Stimulated activated CD4-positive, alpha-beta T cell treated with anti-CD3 and anti-CD28 coated beads, Interleukin-4, amount 100 ng/mL, for 48 hours (primary cell): ENCODE measurements around the gene F12.

Source experiments
- DNase-seq, 2 donors: peaks; one replicate each; pipeline ENCODE4 v3.0.0-alpha.2; 2020; ENCODE audit warnings: low read depth in 2 of 2

The F12 gene

DNA sequence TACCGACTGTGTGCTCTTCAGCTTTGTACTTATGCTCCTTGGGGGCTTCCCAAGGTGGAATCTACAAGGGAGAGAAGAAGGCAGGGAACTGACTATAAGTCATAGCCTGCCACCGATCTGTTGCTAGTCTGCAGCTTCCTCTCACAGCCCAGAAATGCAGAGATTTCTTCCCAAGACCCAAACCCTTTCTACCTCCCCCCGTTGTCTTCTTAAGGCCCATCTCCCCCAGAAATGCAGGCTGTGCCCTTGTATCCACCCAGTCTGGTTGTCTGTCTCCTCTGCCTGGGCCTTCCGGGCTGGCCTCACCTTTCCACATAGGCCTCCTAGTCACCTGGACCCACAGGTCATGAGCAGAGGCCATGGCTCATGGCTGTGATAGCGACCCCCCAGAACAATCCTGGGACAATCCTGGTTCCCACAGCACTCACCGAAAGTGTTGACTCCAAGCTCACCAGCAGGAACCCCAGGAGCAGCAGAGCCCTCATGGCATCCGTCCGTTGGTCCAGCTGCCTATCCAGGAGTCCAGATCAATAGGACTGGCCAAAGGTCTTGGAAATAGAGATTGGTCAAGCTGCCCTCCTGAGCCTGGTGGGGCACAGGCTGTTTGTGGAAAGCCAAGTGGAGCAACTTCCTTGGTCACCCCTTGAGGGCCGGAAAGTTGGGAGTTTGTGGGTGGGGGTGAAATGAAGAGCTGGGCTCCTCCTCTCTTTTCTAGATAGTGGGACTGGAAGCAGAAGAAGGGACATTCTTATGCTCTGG lies at the start of gene F12:
F12 (minus strand) TSS at position 522 of the 759 bp plus-strand sequence; CDS start at position 485, 37 bp downstream.
- DNase-seq, result no peak

DNA sequence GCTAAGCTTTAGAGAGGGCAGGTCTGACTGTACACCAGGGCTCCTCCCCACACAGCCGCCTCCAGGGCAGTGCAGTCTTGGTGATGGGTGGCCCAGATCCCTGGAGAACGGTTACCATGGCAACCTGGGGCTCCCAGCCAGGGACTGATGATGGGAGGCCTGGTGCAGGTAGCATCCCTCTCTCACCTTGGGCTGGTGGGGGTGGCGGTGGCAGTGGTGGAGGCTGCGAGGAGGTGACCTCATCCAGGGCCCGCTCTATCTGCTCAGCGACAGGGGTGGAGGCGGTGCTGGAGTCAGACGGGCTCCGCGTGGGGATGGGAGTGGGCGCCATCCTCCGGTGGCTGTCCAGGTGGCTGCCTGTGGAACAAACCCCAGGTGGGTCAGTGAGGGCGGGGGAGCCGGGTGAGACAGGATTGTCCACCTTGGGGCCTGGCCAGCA lies 49.6 kb upstream of the F12 start:
- no peak for DNase-seq

DNA sequence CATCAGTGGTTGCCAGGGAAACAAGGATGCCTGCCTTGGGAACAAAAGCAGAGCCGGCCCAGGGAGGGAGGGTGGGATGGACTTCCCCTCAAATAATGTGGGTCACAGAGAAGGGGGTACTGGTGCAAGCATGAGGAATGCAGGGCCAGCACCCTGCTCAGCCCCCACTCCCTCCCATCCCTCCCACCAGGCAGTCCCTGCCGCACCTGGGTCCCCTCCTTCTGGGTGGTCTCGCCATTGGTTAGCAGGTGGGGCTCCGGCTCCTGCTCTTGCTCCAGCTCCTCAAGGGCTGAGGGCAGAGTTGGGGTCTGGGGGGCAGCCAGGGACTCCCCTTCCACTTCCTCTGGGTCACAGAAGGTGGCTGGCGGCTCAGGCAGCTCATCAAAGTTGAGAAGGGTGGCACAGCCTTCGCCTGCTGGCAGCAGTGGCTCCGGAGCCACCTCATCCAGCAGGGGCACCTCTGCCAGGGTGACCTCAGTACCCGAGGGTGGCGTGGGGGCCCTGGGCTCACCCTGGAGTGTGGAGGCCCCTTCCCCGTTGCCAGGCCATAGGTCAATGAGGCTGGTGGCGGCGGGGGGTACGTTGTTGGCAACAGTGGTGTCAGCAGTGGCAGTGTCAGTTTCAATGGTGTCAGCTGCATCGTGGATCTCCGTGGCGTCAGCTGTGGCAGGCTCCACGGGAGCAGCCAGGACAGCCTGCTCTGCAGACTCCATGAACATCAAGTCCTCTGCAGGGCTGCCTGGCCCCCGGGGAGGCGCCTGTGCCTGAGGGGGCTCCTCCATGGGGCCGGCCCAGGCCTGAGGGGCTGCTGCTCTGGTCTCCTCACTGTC lies 48.7 kb upstream of the F12 start:
- no peak for DNase-seq

DNA sequence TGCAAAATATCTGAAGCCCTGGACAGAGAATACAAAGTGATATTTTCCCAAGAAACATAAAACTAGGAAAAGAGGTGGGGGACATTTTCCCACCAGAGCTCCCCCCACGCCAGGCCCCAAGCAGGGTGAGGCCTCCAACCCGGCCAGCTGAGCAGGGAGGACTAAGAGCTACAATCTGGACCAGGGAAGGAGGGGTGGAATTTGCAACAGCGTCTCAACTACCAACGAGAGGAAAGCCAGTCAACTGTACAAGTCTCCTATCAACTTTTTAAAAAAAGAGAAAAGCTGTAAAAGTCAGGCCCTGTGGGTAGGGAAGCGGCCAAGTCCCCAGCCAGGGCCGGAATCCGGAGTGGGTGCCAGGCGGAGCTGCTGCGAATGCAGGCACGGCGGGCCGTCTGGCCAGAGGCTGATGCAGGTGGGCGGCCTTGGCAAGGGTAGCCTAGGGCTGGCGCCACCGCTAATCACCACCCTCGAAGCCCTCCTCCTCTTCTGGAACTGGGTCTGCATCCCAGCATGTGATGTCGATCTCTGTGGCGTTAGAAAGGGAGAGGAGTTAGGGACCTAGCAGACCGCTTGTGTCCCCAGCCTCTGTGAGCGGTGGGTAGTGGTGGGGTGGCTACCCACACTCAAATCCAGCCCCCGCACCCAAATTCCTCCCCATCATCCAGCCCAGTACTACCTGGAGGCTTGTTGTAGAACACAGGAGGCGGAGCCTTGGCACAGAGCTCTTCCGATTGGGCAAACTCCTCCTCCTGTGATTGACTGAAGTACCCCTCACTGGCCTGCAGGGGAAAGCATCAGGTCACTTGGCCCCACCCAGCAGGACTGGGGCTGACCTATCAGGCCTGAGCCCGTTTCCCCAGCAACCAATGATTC lies 47.9 kb upstream of the F12 start:
- DNase-seq, result peak in 1 of 2 donors; percentile 61

DNA sequence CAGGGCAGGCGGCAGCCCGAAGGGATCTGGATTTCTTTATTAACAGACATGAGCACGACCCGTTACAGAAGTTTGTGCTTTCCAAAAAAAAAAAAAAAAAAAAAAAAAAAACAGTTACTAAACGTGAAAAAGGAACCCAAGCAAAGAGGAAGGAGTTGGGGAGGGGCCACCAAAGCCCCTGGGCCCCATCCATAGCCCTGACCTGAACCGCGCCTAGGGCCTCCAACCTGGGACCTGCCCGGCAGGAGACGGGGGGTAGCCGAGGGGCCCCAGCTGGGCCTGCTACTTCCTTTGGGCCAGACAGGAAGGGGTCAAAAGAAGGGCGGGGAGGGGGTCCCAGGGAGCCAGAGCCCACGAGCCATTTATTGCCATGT lies 47.2 kb upstream of the F12 start:
- DNase-seq, result no peak

DNA sequence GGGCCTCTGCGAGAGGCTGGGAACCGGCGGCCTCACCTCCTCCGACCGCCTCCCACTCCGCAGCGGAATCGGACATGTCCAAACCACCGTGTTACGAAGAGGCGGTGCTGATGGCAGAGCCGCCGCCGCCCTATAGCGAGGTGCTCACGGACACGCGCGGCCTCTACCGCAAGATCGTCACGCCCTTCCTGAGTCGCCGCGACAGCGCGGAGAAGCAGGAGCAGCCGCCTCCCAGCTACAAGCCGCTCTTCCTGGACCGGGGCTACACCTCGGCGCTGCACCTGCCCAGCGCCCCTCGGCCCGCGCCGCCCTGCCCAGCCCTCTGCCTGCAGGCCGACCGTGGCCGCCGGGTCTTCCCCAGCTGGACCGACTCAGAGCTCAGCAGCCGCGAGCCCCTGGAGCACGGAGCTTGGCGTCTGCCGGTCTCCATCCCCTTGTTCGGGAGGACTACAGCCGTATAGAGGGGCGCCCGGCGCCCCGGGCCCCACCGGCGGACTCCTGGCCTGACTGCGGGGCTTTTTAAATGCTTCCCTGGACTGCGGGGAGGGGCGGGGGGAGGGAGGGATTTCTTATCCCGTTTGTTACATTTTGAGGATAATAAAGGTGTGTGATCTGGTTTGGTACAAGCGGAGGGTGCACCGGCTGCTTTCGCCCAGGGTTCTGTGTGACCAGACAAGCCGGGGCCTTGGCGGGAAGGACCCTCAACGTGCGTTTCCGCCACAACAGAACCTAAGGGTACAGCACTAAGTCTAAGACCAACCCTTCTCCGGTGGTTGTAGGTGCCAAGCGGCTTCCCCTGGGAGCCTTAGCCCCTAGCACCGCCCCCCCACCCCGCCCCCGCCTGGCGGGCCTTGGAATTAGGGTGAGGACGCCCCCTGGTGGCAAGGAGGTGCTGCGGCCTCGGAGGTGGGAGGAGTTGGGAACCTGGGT lies 46.6 kb upstream of the F12 start:
- DNase-seq, result peak; percentile 96 to 99

DNA sequence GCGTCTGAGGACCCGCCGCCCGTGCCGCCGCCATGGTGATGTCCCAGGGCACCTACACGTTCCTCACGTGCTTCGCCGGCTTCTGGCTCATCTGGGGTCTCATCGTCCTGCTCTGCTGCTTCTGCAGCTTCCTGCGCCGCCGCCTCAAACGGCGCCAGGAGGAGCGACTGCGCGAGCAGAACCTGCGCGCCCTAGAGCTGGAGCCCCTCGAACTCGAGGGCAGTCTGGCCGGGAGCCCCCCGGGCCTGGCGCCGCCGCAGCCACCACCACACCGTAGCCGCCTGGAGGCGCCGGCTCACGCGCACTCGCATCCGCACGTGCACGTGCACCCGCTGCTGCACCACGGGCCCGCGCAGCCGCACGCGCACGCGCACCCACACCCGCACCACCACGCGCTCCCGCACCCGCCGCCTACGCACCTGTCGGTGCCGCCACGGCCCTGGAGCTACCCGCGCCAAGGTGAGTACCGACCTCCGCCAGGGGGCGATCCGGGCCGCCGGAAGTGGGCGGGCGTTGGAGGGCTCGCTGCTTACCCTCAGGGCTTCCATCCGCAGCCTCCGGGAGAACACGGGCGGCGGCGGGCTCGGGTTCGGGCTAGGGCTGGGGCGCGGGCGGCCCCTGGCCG lies 45.8 kb upstream of the F12 start:
- peak; percentile 87 to 91 for DNase-seq

DNA sequence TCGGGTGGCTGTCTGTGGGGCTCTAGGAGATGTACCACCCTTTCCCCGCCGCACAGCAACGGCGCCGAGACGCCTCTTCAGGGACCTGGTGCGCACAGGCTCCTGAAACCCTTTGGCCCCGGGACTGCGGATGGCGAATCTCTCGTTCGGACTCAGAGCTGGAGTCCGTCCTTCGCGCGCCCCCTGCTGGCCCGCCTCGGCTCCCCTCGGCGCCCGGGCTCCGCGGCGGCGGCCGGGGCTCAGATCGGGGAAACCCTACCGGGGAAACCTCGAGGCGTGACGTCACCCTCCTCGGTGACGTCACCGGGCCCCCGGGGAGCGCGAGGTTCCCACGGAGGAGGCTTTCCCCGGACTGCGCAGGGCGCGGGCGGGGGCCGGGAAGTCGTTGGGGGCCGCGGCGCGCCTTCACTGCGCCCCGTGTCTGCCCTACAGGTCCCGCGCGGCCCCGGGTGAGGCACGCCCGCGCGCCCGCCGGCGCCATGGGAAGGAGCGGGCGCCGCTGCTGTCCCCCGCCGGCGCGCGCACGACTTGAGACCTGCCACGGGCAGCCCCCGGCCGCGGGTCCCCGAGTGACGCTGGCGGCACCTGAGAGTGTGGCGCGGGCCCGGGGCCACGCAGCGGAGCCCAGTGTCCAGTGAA lies 45.2 kb upstream of the F12 start:
- DNase-seq, result peak; percentile 90 to 95

DNA sequence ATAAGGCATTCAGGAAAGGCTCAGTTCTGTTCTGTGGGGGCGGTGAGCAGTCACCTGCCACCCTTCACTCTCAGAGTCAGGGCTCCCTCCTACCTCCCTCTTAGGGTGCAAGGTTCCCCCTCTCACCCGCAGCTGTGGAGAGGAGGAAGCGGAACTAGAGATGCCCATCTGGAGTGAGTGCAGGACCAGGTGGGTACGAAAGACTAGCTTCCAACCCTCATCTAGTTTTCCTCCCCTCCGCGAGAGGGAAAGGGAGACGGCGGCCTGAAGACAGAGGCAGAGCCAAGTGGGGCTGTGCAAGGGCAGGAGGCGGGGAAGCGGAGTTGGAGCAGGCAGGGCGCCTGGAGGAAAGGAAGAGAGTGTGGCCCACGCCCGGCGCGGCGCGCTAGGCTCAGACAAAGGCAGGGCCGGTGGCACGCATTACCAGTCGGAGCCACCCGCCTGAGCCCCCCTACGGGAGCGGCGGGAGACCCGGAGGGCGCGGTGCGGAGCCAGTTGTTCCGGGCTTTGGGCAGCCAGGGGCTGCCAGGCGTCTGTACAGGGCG lies 44.6 kb upstream of the F12 start:
- DNase-seq, result no peak

DNA sequence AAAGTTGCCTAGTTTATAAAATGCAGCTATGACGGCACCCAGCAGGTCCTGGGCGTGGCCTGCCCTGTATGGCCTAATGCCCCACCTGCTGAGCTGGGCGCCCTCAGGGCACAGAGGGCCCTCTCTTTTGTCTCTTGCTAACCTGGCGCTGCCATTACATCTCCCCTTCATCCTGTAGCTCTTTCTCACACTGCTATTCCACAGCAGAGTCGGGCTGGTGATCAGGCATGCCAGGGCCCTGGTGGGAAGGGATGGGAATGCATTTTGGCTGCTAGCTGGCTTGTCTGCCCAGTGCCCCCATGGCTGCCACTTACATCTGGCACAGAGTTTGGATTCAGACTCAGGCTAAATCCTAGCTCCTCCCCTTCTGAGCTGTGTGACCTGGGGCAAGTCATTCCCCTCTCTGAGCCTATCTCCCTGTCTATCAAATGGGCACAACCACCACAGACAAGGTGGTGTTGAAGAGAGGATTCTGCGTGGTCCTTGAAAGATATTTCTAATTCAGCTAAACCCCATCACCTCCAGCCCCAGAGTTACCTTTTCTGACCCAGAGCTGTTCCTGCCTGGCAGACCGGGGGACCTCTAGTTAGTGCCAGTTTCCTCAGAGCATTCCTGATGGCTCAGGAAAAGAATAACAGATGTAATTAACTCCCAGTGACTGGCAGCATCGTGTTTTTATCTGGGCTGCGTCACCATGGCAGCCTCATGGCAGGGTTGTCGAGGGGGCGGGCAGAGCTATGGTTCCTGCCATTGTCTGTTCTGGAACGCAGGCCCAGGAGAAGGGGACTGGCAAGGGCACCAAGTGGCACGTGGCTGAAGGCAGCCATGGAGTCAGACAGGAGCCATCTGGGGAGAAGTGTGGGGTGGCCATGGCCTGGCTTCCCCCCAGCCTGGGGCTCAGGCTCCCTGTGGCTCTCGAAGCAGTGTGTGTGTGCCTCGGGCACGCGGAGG lies 43.6 kb upstream of the F12 start:
- DNase-seq, result no peak

DNA sequence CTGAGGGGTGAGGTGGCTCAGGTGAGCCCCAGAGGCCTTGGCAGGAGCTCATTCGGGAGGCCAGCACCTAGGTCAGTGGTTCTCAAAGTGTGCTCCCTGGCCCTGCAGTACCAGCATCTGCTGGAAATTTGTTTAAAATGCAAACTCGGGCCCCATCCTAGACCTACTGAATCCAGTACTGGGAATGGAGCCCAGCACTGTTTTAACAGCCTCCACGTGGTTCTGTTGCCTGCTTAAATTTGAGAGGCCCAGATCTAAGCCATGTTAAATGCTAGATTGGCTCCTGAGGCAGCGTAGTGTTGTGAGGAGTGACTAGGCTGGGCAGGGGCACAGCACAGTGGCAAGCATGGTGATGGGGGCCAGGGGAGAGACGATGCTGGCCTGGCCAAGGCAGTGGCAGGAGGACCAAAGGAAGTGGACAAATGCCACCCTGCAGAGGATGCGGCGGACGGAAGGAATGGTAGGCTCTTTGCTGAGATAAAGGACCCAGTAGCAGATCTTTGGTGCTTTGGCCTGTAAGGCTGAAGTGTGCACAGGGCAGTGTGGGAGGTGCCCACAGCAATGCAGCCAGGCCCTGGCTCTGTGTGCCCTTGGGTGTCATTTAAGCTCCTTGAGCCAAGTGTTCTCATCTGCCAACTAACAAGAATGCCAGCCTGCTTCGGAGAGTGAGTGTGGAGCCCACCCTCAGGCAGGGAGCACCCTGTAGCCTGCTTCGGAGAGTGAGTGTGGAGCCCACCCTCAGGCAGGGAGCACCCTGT lies 41.5 kb upstream of the F12 start:
- DNase-seq, result no peak

DNA sequence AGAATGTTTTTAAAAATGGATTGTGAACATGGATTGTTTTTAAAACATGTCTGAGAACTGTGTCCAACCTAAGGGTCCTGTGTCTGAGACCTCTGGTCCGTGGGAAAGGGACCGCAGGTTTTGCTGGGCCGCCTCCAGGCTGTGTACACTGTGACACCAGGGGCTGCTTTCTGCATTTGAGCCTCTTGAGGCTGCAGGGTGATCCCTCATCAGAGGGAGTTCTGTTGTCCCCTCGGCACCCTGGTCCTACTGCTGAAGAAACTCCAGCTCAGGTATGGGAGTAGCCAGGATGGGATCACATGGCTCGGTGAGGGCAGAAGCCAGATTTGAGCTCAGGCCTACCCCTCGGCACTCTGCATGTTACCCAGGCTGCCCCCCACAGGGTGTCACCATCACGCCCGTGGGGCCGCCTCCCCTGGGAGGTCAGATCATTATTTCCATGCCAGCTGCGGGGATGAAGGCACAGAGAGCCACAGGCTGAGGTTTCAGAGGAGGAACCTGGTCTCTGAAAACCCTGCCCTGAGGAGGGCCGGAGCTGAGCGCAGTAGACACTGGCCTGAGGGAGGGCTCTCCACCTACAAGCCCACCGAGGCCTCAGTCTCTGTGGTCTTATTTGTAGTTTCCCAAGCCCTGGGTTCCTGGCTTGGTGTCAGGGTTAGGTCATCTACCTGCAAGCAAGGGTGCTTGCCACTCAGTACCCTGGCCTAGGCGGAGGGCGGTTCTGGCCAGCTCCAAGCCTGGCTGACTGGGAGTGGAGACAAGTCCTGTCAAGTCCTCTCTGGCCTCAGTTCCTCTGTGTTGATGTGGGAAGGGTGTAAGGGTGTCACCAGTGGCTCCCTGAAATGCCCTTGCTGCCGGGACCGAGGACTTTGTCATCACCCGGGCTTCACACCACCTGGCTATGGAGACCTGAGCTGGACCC lies 40.0 kb upstream of the F12 start:
- DNase-seq, result no peak

DNA sequence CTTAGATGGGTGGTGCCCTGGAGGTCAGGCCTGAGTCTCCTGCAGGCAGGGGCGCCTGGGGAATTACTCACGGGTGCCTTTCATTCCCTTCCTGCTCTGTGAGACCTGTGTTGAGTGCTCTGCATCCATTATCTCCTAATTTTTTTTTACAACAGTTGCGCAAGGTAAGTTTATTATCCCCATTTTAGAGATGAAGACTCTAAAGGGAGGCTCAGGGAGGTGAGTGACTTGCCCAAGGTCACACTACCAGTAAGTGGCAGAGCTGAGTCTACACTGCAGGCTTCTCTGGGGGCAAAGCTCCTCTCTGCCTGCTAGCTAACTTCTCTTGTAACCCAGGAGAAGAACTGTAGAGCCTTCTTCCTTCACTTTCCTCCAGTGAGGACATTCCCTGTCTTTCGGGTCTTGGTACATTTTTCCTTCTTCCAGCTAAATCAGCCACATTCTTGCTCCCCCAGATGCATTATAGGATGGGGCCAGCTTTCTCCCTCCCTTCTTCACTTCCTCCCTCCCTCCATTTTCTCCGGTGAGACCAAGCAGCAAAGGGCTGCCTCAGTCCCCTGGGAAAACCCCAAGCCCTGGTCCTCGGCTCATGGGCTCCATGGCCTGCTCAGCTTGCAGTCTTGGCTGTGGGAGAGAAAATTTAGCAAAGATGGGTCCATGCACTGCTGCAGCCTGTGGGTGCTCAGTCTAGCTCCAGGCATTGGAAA lies 39.0 kb upstream of the F12 start:
- DNase-seq, result no peak

DNA sequence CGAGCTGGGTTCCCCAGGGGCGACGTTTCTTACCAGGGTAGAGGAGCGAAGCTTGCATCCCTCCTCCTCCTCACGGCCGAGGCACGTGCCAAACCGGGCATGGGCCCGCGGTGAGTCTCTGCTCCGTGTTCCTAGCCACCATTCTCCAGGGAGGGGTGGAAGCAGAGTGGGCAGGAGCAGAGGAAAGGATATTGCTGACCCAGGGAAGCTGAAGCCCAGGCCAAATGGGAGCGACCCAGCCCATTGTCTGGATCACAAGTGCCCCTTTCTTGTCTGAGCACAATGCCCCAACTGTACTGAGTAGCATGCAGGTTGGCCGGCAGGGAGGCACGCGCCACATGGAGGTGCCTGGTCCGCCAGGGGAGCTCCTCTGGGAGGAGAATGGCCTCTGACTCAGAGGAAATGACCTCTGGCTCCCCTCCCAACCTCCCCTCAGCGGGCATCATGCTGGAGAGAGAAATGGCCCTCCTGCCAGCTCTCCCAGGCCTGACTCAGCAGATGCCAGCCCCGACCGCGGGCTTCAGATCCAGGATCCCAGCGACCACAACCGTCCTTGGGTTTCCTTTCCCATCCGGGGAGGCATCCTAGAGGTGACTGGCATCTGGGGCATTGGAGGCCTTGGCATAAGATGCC lies 38.4 kb upstream of the F12 start:
- DNase-seq, result no peak

DNA sequence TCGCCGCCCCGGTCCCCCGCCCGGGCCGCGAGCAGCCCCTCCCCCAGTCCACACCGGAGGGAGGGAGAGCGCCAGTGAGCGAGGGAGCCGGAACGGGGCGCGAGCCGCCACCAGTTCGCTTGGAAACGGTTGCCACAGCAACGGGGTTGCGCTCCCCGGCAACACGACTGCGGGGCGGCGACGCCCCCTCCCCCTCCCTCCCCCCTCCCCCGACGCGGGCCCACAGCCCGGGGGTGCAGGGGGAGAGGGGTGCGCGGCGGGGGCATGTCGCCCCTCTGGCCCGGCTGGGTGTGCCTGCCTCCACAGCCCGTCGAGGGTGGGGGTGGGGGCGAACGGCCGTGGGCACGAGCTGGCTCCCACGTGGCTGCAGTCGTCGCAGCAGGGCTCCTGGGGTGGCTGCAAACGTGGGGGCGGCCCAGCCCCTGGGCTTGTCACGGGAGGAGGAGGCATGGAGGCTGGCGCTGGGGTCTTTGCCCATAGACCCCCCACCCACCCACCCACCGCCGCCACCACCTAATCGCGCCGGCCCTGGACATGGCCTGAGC lies 37.8 kb upstream of the F12 start:
- DNase-seq, result peak; percentile 46 to 56
